Fibroblast of lung (primary cell): ENCODE results near the gene PAQR5. TPM values are rescaled to one million over a fixed set of nuclear protein-coding genes. Genes with fewer than 3 reads are reported as not detected.
A peak's percentile ranks its signal among the peaks of the same experiment; 100 is the strongest.

ENCODE experiments used
- DNase-seq, 2 donors: peaks; one replicate each; pipeline versions ENCODE4 v3.0.0 to v3.0.0-alpha.2; 2010; ENCODE audit warnings: low read depth in 2 of 2
- H2AFZ ChIP-seq: 2 replicates; pipeline ENCODE4 v1.5.1; 2012; ENCODE audit warnings: low read length, control low read depth, inconsistent platforms
- H3K27ac ChIP-seq: 2 replicates; pipeline ENCODE4 v1.5.1; 2011; ENCODE audit warnings: low read length, control low read depth; ENCODE audit not compliant: insufficient read depth
- H3K27me3 ChIP-seq: 2 replicates; pipeline ENCODE4 v1.5.1; 2011; ENCODE audit warnings: mild to moderate bottlenecking, low read length; ENCODE audit not compliant: control insufficient read depth, insufficient read depth
- H3K36me3 ChIP-seq: 2 replicates; pipeline ENCODE4 v1.5.1; 2011; ENCODE audit warnings: low read length; ENCODE audit not compliant: control insufficient read depth, insufficient read depth
- H3K4me1 ChIP-seq: 2 replicates; pipeline ENCODE4 v1.5.1; 2011; ENCODE audit warnings: low read length; ENCODE audit not compliant: control insufficient read depth, insufficient read depth; ENCODE audit errors: extremely low read depth
- H3K4me2 ChIP-seq: 2 replicates; pipeline ENCODE4 v1.5.1; 2011; ENCODE audit warnings: low read length, control low read depth; ENCODE audit not compliant: insufficient read depth; ENCODE audit errors: extremely low read depth
- H3K4me3 ChIP-seq, 4 experiments: fragments of 200-600 bp in 1 of 4; sonication (generic) in 1 of 4; replicated peaks in 1 of 4; 2 replicates each; pipeline ENCODE4 v1.5.1; 2011 to 2016; ENCODE audit warnings: low read length in 4 of 4, low read depth in 3 of 4, mild to moderate bottlenecking in 3 of 4, control low read depth in 2 of 4, inconsistent platforms in 1 of 4, mixed read lengths in 1 of 4; ENCODE audit not compliant: insufficient read depth in 1 of 4; ENCODE audit errors: control extremely low read depth in 1 of 4
- H3K79me2 ChIP-seq: 2 replicates; pipeline ENCODE4 v1.5.1; 2012; ENCODE audit warnings: mild to moderate bottlenecking, low read length, inconsistent platforms; ENCODE audit not compliant: control insufficient read depth, insufficient read depth
- H3K9ac ChIP-seq: 2 replicates; pipeline ENCODE4 v1.5.1; 2011; ENCODE audit warnings: mild to moderate bottlenecking, low read length, control low read depth; ENCODE audit not compliant: insufficient read depth
- H3K9me3 ChIP-seq: 2 replicates; pipeline ENCODE4 v1.5.1; 2012; ENCODE audit warnings: low read depth, low read length; ENCODE audit not compliant: control insufficient read depth, insufficient read depth
- H4K20me1 ChIP-seq: 2 replicates; pipeline ENCODE4 v1.5.1; 2011; ENCODE audit warnings: low read length; ENCODE audit not compliant: control insufficient read depth, insufficient read depth; ENCODE audit errors: extremely low read depth
- EZH2 ChIP-seq: IDR thresholded peaks from 2 replicates; pipeline ENCODE4 v1.5.1; 2012; ENCODE audit warnings: low read length, control low read depth, mild to moderate bottlenecking; ENCODE audit errors: missing control alignments
- polyA plus RNA-seq, 2 donors: library from polyadenylated mRNA; depleted of rRNA in 1 of 2; stranded (reverse) in 1 of 2; unstranded in 1 of 2; fragments of >200 nt; gene quantifications; 2 replicates each; pipeline ENCODE4 v1.2.1, GENCODE V29; 2011 to 2012; ENCODE audit warnings: missing spikeins in 1 of 2
- total RNA-seq: library from RNA; depleted of rRNA; stranded (reverse); fragments of >200 nt; gene quantifications from 2 replicates; pipeline ENCODE4 v1.2.1, GENCODE V29; 2014
- TF ChIP-seq, protein P1 (sequence below), 2 donors: IDR thresholded peaks in 1 of 2; conservative IDR thresholded peaks in 1 of 2; 1 replicate in 1 of 2; 2 replicates in 1 of 2; pipeline ENCODE4 v1.5.1; 2011 to 2012; ENCODE audit warnings: low read length in 2 of 2, control low read depth in 1 of 2, inconsistent platforms in 1 of 2, low read depth in 1 of 2, mild to moderate bottlenecking in 1 of 2

The PAQR5 gene
- total and polyA plus RNA-seq, 2 donors (not counting 1 experiment from before 2014, with no cell fraction given) = 6.0 to 16.2 TPM

DNA sequence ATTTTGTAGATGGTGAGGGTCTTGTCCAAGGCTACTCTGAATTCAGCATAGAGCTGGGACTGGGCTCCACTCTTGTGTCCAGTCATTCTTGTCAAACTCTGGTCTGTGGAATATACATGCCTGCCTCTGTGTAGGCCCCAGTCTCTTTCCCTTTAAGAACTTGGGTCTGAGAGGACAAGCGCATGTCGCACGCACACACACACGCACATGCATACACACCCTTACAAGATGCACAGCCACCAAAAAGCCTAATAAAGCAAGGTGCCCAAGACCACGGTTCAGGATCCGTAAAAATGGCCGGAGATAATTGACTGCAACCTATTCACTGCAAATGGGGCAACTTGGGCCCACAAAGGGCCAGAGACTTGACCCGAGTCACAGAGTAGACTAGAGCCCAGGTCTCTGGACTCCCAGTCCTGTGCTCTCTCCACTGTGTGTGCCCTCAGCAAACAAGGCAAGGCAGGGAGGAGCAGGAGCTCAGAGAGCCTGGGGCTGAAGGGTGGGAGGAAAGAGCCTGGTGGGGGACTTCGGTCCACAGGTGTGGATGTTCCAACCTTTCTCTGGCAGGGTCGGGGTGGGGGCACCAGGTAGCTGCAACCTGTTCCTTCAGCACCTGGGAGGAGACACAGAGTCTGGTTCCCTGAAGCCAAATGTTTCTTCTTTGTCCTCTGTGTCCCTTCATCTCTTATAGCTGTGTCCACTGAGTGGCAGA, 914 bp upstream of the PAQR5 start:
- Histone ChIP-seq H3K36me3 (no peaks in the 10 kb centered on the region), H3K9me3 (no peaks in the 10 kb centered on the region), H2AFZ (no peak overlapping the region), H3K79me2 (no peaks in the 10 kb centered on the region), H3K4me3 (no peak overlapping the region), H4K20me1 (no peaks in the 10 kb centered on the region), H3K27me3 (no peaks in the 10 kb centered on the region), H3K27ac (no peak overlapping the region), H3K9ac (no peak overlapping the region), H3K4me2 (no peak overlapping the region), H3K4me1 (no peaks in the 10 kb centered on the region)
- no peak for DNase-seq
- no peak for TF ChIP-seq EZH2

DNA sequence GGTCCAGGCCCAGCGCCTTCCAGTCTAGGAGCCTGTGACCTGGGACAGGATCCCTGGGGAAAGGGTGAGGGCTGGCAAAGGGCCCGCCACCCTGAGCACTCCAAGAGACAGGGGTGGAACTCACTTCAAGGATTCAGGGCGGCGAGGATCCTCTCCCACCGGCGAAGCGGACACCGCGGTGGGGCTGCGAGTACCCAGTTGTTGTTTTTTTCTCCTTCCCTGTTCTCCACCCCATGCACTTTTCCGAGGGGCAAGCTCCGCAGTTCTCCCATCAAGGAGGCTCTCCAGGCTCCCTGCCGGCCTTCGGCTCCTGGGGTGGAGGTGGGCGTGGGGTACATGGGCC, 387 bp upstream of the PAQR5 start:
- peak overlapping the region in 3 of 4 experiments; percentile 42 to 62 (median 57) for H3K4me3 ChIP-seq
- no peaks in the 10 kb centered on the region for H4K20me1 ChIP-seq
- no peaks in the 10 kb centered on the region for H3K36me3 ChIP-seq
- H3K27ac ChIP-seq = no peak overlapping the region
- H3K79me2 ChIP-seq = no peaks in the 10 kb centered on the region
- peak overlapping the region; percentile 83 for H3K4me2 ChIP-seq
- no peak for TF ChIP-seq EZH2
- TF ChIP-seq, protein P1, sequence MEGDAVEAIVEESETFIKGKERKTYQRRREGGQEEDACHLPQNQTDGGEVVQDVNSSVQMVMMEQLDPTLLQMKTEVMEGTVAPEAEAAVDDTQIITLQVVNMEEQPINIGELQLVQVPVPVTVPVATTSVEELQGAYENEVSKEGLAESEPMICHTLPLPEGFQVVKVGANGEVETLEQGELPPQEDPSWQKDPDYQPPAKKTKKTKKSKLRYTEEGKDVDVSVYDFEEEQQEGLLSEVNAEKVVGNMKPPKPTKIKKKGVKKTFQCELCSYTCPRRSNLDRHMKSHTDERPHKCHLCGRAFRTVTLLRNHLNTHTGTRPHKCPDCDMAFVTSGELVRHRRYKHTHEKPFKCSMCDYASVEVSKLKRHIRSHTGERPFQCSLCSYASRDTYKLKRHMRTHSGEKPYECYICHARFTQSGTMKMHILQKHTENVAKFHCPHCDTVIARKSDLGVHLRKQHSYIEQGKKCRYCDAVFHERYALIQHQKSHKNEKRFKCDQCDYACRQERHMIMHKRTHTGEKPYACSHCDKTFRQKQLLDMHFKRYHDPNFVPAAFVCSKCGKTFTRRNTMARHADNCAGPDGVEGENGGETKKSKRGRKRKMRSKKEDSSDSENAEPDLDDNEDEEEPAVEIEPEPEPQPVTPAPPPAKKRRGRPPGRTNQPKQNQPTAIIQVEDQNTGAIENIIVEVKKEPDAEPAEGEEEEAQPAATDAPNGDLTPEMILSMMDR (conservative IDR thresholded peaks at IDR 0.05 in 1 of 2, IDR thresholded peaks at IDR 0.05 in 1 of 2; ENCODE audit: low read depth in 1 of 2, low read length in 2 of 2) = no peak
- H3K9me3 ChIP-seq = no peaks in the 10 kb centered on the region
- no peaks in the 10 kb centered on the region for H3K27me3 ChIP-seq
- peak overlapping the region; percentile 45 for H2AFZ ChIP-seq
- DNase-seq = no peak
- peaks cover 2% of the 10 kb centered on the region for H3K4me1 ChIP-seq
- H3K9ac ChIP-seq = no peak overlapping the region

DNA sequence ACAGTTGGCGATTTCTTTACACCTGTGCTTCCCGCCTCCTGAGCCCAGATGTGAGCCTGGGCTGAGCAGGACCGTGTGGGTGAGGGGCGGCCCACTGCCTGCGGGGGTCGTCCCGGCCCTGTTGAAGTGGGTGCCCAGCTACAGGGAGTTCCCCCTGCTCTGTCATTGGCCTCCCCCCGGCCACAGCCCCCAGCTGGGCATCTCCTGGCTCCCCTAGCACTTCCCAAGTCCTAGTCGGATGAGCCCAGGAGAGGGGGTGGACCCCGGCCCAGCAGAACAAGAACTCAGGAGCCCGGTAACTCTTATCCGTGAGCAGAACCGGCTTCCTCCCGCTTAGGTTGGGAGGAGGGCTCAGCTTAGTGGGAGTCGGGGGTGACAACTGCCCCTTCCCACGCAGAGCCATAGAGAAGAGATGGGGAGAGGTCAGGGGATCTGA, 757 bp downstream of the PAQR5 start:
- Histone ChIP-seq H3K27me3 (no peaks in the 10 kb centered on the region), H3K4me1 (peaks cover 11% of the 10 kb centered on the region), H3K9me3 (no peaks in the 10 kb centered on the region), H4K20me1 (no peaks in the 10 kb centered on the region), H3K79me2 (no peaks in the 10 kb centered on the region), H3K27ac (no peak overlapping the region), H3K4me3 (peak overlapping the region in 3 of 4 experiments; percentile 42 to 62 (median 57)), H3K36me3 (no peaks in the 10 kb centered on the region), H3K4me2 (peak overlapping the region; percentile 28), H2AFZ (no peak overlapping the region), H3K9ac (no peak overlapping the region)
- DNase-seq = no peak
- no peak for TF ChIP-seq EZH2
- TF ChIP-seq, protein P1 (conservative IDR thresholded peaks at IDR 0.05 in 1 of 2, IDR thresholded peaks at IDR 0.05 in 1 of 2; ENCODE audit: low read depth in 1 of 2, low read length in 2 of 2) = no peak
